ENCODE measurements around the gene CD101. TPM values are rescaled to one million over a fixed set of nuclear protein-coding genes. Genes with fewer than 3 reads are reported as not detected.
A peak's percentile ranks its signal among the peaks of the same experiment; 100 is the strongest.

Gene CD101
- polyA plus RNA-seq, 1 donor: 7.9 TPM

DNA sequence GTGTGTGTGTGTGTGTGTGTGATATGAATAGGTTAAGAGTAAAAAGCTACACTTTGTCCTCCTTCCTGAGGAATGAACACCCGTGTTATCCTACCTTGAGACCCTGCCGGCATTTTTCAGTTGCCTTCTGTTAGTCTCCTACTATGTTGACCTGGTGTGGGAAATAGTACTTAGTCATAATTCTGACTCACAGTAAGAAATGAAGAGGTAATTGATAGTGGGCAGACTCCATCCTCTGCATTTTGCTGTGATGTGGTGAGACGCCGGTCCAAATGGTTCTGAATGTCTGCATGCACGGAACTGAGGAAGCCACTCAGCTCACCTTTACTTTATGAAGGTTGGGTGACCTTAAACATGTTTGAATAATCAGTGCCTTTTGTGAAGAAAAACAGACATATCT, 12.6 kb downstream of the CD101 start:
- DNase-seq: no peak

DNA sequence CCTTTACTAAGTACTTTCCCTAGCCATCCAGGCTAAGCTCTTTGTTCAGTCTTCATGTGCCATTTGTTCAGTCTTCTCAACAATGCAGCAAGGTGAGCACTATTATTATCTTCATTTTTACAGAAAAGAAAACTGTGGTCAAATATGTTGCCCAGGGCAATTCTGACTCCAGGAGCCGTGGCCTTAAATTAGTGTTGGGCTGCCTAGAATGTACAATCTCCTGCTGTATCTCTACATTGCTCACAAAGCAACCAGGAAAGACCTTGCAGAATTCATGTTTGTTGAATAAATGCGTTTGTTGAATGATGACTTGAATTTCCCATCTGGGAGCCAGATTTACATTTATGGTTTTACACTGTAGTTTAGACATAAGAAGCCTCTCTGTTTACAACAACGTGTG, 14.2 kb downstream of the CD101 start:
- no peak for DNase-seq

DNA sequence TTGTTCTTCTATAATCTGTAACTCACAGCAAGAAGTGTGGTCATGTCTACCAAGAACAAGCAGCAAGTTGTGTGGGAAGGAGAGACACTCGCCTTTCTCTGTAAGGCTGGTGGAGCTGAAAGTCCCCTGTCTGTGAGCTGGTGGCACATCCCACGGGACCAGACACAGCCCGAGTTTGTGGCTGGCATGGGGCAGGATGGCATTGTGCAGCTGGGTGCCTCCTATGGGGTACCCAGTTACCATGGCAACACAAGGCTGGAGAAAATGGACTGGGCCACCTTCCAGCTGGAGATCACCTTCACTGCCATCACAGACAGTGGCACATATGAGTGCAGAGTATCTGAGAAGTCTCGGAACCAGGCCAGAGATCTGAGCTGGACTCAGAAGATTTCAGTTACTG, 15.5 kb downstream of the CD101 start:
- no peak for DNase-seq

DNA sequence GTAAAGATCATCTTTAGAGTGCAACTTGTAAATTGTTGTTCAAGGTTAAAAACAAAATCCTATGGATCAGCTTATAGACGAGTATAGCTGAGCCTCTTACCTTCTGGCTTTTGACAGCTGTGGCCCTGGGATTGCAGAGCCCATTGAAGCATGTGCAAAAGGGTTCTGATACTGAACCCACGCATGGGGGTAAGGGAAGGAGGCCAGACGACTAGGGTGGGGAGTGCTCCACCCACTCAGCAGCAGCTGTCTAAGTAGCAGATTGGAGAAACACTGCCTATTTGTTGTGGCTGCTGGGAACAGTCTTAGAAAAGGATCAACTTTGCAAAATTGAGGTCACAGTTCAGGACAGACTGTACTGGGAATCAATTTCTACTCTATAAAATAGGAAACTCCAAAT, 16.1 kb downstream of the CD101 start:
- DNase-seq: no peak

DNA sequence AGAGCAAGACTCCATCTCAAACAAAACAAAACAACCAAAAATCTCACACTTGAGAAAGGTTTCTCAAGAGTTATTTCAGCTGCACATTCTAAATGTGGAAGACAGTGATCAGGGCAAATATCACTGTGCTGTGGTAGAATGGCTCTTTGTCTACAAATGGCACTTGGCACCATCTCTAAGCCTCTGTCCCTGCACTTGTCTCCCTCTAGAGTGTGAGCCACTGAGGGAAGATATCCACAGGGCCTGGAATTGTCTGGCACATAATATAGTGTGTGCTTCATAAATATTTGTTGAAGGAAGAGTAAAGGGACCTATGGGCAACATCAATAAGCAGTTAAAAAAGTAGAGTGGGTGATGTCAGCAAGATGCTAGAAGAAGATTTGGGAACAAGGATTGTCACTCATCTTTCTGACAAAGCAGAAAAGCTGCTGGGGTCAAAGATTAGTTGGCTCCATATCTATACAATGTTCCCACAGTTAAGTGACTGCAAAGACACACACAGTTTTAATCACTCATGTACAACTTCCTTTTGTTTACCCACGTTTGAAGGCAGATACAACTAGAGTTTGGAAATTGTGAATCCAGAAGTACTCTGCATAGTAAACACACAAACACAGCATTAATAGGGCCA, 19.1 kb downstream of the CD101 start:
- no peak for DNase-seq

DNA sequence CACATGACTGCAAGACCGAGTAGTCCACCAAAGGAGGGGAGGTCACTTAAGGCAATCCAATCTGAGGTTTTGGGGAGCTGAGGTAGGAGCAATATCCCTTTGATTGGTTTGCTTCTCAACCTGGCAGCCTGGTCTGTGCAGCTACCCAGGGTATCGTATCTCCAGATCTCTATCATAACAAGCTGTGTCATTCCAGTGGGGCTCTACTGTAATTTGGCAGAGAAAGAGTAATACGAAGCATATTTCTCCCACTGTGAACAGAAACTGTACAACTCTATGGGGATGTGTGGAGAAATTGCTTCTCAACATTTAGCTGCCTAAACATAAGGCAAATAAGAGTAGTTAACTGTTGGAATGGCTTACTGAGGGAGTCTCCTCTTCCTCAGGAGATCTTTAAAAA, 20.6 kb downstream of the CD101 start:
- DNase-seq: no peak

DNA sequence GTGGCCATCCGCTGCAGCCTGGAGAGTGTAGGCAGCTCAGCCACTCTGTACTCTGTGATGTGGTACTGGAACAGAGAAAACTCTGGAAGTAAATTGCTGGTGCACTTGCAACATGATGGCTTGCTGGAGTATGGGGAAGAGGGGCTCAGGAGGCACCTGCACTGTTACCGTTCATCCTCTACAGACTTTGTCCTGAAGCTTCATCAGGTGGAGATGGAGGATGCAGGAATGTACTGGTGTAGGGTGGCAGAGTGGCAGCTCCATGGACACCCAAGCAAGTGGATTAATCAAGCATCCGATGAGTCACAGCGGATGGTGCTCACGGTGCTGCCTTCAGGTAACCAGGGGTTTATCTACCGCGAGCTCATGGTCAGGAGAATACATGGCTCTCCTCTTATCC, 24.0 kb downstream of the CD101 start:
- no peak for DNase-seq

DNA sequence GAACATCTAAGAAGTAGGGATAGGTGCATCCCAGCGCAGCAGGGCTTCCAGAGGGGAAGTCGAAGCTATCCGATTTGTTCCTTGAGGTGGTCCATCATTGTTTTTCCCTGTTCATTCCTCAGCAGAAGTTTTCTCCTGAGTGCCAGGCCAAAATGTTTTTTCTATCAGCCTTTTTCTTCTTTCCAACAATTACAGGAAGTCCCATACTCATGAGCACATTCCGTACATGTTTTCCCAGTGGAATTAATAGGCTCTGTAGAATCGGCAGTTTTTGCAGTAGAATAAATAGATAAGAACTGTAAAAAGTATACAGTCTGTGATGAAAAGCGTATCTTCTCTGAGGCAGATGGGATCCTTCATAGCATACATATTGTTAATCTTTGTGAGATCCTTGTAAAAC, 24.8 kb downstream of the CD101 start:
- no peak for DNase-seq

DNA sequence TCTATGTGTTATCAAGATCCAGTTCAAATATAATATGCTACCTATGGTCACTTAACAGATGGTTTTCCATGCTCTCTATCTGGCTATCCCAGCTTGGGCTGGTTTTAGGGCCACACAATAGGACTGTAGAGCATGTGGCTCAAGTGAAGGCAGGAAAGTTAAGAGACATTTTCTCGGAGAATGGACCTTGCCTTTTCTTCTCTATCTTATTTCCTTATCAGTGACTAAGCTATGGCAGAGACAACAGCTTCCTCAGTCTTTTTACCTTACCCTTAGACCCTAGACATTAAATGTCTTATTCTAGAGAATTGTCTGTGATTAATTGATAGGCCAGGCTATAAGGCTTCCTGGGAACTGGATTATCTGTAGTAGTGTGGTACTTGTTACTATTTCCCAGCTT, 28.1 kb downstream of the CD101 start:
- no peak for DNase-seq

DNA sequence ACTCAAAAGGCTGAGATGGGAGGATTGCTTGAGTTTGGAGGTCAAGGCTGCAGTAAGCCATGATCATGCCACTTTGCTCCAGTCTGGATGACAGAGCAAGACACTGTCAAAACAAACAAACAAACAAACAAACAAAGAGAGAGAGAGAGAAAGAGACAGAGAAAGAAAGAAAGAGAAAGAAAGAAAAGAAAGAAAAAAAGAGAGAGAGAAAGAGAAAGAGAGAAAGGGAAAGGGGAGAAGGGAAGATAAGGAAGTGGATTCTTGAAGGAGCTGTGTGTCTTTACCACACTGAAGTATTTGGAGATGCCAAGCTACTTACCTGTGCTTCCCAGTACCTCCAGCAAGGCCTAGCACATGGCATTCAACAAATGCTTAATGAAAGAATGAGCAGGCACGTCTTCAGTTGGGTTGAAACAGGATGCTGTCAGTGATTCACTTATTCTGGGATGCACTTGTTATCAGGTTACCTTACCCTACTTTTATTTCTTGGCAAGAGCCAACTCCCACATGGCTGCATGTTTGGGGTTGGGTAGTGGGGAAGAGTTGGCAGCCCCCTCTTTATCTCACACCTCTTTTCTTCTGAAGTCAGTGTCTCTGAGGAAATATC, 28.8 kb downstream of the CD101 start:
- DNase-seq: no peak

DNA sequence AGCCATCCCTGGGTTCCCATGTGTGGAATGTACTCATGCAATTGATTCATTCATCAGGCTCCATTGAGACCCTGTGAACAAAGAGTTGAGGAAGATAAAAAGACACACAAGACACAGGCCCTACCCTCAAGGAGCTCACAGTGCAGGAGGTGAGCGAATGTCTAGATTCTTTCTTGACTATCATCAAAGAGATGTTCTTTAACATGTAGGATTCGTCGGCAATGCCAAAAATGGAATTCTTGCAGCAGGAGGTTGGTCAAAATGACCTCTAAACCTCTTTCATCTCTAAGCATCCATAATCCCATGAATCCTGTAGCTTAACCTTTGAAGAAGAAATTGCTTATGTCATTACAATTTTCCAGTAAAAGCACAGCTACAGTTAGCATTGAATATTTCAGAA, 30.7 kb downstream of the CD101 start:
- DNase-seq: no peak

DNA sequence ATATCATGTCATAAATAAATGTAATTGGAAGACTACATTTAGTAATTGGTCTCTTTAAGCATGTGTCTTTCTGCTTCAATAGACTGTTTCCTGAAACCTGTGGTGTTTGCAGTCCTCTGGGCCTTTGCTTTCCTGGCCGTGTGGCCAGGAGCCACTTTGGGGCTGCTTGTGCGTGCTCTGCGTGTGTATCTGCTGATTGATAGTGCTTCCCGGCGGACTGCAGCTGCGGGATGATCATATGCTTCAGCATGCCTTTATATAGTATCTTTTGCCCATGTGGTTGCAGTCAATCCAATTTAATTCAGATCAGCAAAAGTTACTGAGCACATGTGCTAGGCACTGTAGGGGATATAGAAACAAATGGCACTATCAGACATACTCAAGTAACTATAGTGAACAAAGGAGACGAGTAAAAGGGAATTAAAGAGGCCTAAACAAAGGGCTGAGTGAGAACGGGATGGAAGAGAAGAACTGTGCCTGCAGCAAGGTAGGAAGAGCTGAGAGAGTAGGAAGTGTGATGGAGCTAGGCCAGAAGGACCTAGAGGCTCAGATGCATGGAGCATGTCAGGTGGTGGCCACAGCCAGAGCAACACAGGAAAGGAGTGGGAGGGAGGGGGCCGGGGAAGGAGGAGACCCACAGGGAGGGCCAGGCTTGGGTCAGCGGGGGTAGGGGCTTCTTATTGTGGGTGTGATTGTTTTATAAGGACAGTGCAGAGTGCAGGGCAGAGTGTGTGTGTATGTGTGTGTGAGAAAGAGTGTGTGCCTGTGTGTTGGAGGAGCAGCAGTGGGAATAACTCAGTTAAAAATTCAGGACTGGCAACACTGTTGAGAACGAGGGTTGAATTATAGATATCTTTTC, 31.4 kb downstream of the CD101 start:
- peak; percentile 29 for DNase-seq

DNA sequence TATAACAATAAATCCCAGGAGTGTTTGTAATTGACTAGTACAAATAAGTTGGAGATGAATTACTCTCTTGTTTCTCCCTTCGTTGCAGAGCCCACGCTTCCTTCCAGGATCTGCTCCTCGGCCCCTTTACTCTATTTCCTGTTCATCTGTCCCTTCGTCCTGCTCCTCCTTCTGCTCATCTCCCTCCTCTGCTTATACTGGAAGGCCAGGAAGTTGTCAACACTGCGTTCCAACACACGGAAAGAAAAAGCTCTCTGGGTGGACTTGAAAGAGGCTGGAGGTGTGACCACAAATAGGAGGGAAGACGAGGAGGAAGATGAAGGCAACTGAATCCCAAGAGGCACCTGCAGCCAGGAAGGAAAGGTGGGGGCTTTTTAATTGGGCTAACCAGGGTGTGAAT, 32.2 kb downstream of the CD101 start:
- DNase-seq: no peak

DNA sequence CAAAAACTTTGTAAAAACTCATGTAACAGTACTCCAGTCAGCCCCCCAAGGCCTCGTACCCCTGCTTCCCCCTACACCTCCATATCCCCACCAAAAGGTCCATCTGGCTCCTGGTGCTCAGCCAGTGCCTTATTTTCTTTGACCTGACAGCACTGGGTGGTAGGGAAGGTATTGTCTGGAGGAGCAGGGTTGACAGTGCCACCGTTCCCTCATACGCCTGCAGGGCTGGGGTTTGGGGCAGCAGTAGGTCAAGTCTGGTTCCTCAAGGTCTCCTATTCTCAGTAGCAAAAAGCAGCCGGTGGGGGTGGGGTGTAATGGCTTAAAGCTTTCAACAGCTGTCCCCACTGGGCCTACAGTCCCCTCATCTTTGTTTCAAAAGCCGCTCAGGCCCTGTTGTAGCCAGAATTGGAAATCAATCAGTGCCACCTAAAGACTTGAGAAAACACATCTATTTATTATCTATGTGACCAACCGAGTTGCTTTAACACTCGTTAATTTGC, 33.3 kb downstream of the CD101 start:
- no peak for DNase-seq

DNA sequence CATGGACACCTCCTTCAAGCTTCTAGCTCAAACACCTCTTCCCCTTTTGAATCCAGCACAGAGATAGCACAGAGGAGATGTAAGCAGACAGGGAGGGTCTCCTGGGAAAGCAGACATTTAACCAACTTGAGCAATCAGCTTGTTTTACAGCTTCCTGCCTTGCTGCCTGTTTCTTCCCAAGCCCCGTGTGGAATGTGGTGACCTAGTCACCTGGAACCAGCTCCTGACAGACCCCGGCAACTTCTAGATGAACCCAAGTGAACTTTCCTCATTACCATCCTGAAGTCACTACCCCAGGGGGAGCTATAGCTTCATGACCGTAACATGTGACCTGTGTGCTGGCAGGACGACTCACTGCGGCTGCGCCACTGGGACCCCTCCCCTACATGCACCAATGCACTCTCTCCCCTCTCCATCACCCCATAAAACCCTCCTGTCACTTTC, 34.5 kb downstream of the CD101 start:
- no peak for DNase-seq

DNA sequence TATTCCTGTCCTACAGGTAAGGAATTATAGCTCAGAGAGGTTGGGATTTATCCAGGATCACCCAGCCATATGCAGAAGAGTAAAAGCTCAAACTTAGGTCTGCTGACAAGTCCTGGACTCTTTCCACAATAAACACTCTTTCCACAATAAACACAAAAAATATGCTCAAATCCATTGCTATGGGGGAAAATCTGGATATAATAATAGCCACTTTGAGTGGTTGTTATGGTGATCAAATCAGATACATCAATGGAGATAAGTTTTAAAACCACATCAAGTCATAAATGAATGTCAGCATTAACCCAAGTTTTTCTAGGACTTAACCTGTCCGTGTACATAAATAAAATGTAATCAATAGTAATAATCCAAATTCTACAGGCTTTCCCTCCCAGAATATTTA, 36.2 kb downstream of the CD101 start:
- no peak for DNase-seq

DNA sequence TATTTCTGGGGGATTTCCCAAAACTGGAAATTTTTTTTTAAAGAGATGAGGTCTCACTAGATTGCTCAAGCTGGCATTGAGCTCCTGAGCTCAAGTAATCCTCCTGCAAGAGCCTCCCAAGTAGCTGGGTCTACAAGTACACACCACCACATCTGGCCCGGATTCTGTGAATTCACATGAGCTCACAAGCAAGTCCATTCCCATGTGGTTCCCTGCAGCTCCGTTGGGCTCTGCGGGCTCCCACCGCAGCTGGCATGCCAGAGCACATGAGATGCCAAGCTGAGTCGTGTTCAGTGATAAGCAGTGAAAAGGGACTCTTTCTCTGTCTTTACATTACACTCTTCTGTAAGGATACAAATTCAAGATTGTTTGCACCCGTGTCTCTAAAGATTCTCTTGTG, 36.7 kb downstream of the CD101 start:
- no peak for DNase-seq

DNA sequence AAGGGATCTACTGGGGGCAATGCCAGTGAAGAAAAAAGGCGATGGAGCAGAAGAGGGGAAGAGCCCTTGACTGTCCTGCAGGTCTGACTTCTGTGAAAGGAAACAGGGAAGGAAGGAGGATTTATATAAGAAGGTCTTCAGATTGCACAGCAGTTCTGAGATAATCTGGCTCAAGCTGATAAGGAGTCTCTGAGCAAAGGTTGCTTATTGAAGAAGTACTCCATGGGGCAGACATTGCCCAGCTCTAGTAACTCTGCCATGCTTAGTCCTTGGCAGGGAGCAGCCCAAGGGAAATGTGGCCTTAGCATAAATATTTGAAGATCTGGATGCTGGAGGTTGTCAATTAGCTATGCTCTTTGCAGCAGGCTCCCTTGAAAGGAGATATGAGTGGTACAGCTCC, 42.7 kb downstream of the CD101 start:
- DNase-seq: no peak

DNA sequence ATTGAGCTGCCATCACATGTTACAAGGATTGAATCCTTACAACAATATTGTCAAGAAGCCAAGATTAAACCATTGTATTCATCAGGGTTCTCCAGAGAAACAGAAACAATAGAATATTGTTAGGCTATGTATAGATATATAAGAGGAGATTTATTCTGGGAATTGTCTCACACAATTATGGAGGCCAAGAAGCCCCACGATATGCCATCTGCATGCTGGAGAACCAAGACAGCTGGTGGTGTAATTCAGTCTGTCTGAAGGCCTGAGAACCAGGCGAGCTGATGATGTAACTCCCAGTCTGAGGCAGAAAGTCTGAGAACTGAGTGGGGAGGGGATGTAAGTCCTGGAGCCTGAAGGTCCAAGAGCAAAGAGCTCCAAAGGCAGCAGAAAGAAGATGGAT, 44.1 kb downstream of the CD101 start:
- DNase-seq: peak; percentile 15

DNA sequence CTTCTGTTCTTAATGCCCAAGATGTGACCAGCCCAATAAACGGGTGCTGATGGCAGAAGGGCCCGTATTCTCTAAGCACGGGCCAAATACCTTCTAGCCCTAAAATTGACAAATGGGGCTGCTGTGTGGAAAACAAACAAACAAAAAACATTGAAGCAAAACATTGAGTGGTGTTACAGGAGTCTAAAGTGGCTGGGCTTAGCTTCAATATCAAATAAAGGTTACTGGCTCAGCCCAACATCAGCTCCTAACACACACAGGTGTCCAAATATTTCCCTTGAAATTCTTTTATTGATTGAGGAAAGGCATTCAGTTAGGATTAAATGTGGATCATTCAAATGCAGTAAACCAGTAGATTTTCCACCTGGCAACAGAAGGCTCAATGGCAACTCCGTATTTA, 45.2 kb downstream of the CD101 start:
- no peak for DNase-seq

DNA sequence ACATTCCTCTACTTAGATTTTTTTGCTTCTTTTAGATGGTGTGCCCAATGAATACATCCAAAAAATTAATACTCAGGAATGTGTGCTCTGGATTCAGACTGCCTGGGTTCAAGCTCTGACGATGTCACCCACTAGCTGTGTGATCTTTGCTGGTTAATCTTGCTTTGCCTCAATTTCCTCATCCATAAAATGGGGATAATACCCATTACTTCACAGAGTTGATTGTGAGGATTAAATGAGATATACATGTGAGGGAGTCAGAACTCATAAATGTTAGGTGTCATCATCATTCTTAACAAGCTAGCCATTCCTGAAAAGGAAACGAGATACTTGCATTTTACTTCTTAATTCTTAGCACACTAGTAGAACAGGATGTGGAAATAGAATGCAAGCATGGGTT, 45.7 kb downstream of the CD101 start:
- DNase-seq: no peak

DNA sequence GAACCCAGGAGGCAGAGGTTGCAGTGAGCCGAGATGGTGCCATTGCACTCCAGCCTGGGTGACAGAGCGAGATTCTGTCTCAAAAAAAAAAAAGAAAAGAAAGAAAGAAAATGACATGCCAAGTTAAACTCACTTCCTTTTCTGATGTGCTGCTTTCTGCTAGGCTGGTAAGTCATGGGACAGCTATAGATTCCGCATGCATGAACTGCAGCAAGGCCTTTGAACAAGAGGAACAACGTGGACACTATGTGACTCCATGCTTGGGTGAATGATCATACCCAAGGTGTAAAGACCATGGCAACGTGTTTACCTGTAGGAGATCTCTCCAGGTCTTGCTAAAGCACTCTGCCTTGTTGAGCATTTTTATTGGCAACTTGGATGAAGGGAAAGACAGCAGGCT, 48.3 kb downstream of the CD101 start:
- DNase-seq: no peak

DNA sequence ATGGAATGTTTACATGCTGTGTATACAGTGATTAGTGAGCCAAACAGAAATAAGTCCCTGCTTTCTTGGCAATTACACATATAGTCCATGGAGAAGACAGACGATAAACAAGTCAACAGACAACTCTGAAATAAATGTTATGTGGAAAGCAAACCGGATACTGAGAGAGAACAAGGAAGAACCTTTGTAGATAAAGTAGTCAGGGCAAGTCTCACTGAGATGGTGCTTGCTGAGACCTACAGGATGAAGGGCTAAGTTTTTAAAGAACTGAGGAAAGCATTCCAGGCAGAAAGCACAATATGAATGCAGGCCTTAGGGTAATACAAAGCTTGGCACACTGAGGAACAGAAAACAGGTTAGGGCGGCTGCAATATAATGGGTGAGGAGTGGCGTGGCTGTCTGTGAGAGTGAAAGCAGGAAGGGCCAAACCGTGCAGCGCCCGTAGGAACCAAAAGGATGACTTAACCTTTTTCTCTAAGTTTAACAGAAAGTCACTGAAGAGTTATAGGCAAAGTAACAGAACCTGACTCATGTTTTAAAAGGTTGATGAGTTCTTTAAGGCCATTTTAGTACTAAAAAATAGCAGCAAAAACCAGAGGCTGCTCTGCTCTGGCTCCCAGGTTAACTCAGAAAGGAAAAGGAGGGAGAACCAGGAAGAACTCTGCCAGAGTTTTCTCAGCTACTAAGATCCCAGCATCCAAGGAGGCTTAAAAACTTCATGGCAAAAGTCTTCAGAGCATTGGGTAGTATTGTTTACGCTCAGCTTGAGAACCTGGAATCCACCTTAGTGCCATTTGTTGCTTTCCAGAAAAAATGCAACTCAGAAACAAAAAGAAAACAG, 49.9 kb downstream of the CD101 start:
- peak; percentile 20 for DNase-seq
